ENCODE results near the gene MED29.

MED29 gene

DNA sequence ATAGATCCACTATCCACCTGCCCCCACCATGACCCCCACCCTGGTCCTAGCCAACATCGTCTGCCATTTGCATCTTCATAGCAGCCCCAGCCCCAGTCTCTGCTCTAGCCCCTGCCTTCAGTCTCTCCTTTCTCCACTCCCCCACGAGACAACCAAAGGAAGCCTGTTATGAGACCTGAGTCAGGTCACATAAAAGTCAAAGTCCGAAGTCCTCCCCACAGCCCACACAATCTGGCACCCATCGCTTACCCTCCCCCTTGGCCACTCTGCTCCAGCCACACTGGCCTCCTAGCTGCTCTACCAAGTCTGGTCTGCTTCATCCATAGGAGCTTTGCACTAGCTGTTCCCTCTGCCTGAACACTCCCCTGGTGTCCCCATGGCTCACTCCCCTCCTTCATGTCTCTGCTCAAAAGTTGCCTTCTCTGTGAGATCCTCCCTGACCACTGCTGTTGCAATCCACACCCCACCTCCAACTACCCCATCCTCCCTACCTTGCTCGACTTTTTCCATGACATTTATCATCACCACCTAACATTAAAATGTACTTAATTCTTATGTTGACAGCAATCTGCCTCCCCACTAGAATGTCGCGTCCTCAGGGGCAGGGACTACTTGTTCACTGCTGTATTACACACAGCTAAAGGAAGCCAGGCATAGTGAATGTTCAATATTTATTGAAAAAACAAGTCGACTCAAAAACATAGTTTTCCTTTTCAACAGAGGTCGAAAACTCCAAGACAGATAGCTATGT lies 20.1 kb downstream of the MED29 start:
- no peak for DNase-seq (ENCODE audit: low spot score)

GRCh38 chr19:39411832-39412099 lies 20.6 kb downstream of the MED29 start:
- DNase-seq (ENCODE audit: low spot score), result peak; percentile 89

DNA sequence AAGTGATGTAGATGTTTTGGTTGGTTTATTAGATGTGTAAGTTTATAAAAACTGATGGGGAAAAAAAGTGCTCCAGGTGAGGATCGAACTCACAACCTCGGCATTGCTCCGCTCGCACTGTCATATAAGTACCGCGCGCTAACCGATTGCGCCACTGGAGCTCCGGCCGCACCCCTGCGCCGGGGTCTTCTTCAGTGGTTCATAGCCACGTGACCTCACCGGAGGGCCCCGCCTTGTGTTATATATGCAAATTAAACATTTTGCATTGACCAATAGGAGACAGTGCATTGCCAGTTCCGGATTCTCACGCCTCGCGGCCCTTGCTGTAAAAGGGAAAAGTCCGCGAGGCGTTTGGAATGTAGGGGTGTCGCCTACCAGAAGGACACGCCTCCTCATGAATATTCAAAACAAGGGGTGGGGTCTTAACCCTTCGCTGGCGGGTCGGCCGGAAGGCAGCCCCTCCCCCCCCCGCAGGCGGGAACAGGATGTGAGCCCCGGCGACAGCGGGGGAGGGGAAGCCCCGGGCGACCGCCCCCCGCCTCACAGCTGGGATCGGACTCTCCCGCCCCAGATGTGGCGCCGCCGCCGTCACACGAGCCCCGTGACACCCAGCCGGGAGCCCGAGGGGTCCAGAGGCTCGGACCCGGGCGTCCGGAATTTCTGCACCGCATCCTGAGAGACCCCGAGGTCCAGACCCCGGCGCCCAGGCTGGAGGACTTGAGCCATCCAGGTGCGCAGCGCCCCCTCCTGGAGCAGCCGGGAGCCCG lies 21.1 kb downstream of the MED29 start, which contains the start of gene PLEKHG2:
PLEKHG2 (plus strand) TSS at position 570 of the 767 bp plus-strand sequence. CDS start 1,418 bp downstream, outside the sequence.
- DNase-seq (ENCODE audit: low spot score), result peak; percentile 100

DNA sequence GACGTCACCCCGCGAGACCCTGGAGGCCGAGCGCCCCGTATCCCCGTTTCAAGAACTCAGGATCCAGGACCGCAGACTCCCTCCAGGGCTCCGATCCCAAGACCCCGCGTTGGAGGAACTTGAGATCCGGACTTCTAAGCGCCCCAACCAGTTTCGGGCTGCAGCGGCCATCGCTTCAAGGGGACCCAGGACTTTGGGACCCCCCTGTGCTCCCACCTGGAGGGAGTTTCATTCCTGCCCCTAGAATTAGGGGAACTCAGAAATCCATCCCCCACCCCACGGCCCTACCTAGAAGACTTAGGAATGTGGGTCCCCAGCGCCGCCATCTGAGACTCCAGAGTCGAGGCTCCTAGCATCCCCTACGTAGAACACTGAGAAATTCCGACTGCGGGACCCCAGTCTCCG lies 21.7 kb downstream of the MED29 start:
- DNase-seq (ENCODE audit: low spot score), result no peak

- DNase-seq (ENCODE audit: low spot score), result peak; percentile 89
Measured at GRCh38 chr19:39413272-39413910, 22.2 kb downstream of the MED29 start.

DNA sequence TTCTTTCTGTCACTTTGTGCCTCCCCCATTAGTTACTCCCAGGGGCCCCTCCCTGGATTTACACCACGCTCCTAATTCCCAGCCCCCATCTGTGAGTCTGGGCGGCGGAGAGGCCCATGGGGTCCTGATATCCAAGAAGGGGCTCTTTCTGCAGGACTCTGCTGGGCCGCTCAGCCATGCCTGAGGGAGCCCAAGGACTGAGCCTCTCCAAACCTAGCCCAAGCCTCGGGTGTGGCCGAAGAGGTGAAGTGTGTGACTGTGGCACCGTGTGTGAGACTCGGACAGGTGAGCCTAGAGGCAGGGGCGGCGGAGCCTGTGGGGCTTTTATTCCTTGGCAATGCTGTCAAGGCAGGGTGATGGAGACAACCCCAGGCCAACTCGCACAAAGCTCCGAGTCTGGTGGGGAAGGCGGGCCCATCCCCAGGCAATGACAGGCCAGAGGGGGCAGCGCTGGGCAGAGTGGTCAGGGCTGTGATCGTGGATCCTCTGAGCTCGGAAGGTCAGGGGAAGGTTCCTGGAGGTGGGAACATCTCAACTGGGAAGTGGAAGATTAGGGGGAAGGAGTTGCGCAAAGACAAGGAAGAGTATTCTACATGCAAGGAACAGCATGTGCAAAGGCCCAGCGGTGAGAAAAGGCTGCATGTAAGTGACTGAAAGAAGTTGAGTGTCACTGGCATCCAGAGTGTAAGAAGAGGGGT lies 22.9 kb downstream of the MED29 start:
- no peak for DNase-seq (ENCODE audit: low spot score)

GRCh38 chr19:39415111-39416046 lies 24.2 kb downstream of the MED29 start:
- no peak for DNase-seq (ENCODE audit: low spot score)

DNA sequence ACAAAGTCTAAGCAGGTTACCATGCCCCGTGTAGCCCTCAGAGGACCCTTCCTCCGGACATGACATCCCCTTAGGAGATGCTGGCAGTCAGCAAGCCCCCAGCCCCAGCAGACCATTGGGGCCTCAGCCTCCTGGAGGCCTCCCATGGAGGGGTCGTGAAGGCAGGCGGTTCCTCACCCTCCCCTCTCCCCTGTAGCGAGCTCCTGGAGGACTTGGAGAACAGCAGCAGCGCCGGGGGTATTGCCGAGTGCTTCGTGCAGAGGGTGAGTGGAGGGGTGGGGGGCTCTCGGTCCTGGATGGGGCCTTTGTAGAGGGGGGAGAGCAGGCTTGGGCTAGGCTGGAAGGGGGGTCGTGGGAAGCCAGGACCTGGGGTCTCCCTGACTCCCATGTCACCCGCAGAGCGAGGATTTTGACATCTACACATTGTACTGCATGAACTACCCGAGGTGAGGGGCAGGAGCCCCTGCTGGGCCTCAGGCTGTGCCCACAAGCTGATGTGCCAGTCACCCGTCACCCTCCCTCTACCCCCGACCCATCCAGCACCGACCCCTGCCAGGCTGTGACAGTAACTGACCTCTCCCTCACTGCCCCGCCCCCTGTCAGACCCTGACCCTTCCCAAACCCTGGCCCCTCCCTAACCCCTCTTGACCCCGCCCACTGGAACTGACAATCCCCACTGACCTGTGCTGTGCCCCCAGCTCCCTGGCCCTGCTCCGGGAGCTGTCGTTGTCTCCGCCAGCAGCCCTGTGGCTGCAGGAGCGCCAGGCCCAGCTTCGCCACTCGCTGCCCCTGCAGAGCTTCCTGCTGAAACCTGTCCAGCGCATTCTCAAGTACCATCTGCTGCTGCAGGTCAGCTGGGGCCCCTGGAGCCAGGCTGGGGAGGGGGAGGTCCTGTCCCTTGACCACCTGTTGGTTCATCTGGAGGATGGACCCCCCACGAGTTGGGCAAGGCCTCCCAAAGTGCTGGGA lies 25.3 kb downstream of the MED29 start:
- DNase-seq (ENCODE audit: low spot score), result no peak

DNA sequence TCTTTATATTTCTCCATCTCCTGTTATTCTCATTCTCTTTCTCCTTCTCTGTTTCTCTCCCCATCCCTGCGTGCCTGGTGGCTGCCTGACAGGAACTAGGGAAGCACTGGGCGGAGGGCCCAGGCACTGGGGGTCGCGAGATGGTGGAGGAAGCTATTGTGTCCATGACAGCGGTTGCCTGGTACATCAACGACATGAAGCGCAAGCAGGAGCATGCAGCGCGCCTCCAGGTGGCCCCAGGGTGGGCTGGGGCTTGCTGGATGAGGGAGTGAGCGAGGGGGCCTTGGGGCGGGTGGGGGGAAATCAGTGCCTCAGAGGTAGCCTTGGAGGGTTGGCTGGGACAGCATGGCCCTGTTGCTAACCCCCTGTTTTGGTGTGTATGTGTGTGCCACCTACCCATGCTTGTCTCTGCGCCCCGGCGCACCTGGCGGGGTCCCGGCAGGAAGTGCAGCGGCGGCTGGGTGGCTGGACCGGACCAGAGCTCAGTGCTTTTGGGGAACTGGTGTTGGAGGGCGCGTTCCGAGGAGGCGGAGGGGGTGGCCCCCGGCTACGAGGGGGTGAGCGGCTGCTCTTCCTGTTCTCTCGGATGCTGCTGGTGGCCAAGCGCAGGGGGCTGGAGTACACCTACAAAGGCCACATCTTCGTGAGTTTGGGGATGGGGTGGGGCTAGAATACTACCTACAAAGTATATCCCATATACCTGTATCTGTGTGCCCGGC lies 26.4 kb downstream of the MED29 start:
- no peak for DNase-seq (ENCODE audit: low spot score)

- DNase-seq (ENCODE audit: low spot score), result no peak
Measured at GRCh38 chr19:39419003-39419402, 27.8 kb downstream of the MED29 start.

DNA sequence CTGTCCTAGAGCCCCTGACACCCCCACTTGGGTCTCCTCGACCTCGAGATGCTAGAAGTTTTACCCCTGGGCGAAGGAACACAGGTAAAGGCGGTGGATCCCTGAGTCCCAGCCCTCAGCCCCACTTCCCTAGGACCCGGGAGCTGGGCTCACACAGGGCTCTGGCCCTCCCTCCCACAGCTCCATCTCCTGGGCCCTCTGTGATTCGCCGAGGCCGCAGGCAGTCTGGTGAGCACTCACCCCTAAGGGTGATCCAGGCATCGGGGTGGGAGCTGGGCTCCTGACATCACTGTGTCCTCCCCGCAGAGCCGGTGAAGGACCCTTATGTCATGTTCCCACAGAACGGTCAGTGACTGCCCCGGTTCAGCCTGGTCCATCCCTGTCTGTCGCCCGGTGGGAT lies 29.6 kb downstream of the MED29 start:
- DNase-seq (ENCODE audit: low spot score), result no peak

DNA sequence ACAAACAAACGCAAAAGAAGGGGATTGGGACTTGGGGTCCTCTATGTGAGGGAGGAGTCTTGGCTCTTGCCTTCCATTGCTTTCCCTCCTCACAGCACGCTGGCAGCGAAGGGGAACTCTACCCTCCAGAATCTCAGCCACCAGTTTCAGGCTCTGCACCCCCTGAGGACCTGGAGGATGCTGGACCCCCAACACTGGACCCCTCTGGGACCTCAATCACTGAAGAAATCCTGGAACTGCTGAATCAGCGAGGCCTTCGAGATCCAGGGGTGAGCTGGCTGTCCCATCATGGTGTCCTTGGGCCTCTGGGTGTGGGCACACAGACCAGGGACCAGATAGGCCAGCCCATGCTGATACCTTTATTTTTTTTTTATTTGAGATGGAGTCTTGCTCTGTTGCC lies 30.8 kb downstream of the MED29 start:
- DNase-seq (ENCODE audit: low spot score), result no peak

GRCh38 chr19:39423258-39424086 lies 32.3 kb downstream of the MED29 start:
- no peak for DNase-seq (ENCODE audit: low spot score)

GRCh38 chr19:39424934-39425333 lies 33.8 kb downstream of the MED29 start:
- no peak for DNase-seq (ENCODE audit: low spot score)

- no peak for DNase-seq (ENCODE audit: low spot score)
Measured at GRCh38 chr19:39425744-39426143, 34.6 kb downstream of the MED29 start.

GRCh38 chr19:39426170-39426569 lies 35.0 kb downstream of the MED29 start:
- DNase-seq (ENCODE audit: low spot score), result no peak

DNA sequence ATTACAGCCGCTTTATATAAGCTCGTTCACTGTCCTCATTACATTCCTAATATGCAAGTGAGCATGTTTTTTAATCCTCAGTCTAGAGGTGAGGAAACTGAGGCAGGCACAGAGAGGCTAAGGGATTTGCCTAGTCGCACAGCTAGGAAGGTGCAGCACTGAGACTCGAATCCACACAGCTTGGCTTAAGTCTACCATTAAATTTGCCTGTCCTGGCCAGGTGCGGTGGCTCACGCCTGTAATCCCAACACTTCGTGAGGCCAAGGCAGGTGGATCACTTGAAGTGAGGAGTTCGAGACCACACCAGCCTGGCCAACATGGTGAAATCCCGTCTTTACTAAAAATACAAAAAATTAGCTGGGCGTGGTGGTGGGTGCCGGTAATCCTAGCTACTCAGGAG lies 36.5 kb downstream of the MED29 start:
- no peak for DNase-seq (ENCODE audit: low spot score)

DNA sequence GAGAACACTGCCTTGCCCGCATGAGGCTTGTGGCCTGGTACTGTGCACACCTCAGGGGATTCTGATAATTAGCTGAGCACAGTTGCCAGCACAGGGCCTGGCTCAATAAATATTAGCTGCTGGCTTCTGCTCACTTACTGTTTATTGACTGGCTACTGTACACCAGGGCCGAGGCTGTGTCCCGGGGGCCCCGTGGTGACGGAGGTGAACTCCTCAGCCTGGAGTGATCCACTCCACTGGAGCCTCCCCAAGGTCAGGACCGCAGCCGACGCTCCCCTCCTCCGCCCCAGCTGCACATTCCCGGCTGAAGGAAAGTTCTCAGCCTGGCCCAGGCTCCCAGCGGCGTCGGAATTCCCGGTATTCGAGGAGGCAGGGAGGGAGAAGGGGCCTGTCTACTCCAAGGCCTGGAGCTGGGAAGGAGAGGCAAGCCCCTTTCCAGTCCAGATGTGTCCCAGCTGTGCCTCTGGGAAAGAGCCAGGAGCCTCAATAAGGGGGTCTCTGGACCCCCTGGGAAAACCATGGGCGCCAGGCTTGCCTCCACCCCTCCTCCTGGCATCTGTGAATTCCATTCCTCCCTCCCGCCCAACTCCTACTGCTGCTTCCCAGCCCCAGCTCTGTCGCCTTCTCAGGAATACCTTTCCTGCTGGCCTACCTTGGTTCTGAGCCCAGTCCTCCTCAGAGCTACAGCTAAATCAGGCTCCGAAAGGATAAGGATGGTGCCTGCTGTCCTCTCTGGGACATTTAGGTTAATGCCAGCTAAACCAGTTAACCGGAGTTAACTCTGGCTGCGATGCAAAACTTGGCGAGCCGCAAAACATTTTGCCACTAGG lies 37.3 kb downstream of the MED29 start:
- peak; percentile 89 for DNase-seq (ENCODE audit: low spot score)

Data from left forelimb (tissue), 1 donor.